Left hindlimb (tissue), 1 donor: ENCODE results near the gene EVA1C.
"Not testable (repeated sequence)": the region's sequence is repeated elsewhere in the genome, so short reads cannot be mapped to it uniquely, and the experiment has no call there.

Source experiments
- DNase-seq: peaks from one replicate; pipeline ENCODE4 v3.0.0-alpha.2; 2018

EVA1C gene

DNA sequence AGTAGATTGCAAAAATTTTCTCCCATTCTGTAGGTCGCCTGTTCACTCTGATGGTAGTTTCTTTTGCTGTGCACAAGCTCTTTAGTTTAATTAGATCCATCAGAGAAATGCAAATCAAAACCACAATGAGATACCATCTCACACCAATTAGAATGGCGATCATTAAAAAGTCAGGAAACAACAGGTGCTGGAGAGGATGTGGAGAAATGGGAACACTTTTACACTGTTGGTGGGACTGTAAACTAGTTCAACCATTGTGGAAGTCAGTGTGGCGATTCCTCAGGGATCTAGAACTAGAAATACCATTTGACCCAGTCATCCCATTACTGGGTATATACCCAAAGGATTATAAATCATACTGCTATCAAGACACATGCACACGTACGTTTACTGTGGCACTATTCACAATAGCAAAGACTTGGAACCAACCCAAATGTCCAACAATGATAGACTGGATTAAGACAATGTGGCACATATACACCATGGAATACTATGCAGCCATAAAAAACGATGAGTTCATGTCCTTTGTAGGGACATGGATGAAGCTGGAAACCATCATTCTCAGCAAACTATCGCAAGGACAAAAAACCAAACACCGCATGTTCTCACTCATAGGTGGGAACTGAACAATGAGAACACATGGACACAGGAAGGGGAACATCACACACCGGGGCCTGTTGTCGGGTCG is 21.8 kb upstream of the EVA1C start:
- DNase-seq: not testable (repeated sequence)

DNA sequence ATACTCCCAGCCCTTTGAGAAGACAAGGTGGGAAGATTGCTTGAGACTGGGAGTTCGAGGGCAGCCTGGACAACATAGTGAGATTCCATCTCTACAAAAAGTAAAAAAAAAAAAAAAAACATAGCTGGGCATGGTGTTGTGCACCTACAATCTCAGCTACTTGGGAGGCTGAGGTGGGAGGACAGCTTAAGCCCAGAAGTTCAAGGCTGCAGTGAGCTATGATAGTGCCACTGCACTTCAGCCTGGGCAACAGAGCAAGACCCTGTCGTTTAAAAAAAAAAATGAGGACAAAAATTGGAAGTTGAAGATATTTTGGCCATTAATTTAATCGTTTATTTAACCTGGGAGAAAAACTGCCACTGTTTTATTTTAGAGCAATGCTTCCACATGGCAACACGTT is 20.8 kb upstream of the EVA1C start:
- no peak for DNase-seq

GRCh38 chr21:32392299-32392879 is 20.1 kb upstream of the EVA1C start:
- DNase-seq: no peak

DNA sequence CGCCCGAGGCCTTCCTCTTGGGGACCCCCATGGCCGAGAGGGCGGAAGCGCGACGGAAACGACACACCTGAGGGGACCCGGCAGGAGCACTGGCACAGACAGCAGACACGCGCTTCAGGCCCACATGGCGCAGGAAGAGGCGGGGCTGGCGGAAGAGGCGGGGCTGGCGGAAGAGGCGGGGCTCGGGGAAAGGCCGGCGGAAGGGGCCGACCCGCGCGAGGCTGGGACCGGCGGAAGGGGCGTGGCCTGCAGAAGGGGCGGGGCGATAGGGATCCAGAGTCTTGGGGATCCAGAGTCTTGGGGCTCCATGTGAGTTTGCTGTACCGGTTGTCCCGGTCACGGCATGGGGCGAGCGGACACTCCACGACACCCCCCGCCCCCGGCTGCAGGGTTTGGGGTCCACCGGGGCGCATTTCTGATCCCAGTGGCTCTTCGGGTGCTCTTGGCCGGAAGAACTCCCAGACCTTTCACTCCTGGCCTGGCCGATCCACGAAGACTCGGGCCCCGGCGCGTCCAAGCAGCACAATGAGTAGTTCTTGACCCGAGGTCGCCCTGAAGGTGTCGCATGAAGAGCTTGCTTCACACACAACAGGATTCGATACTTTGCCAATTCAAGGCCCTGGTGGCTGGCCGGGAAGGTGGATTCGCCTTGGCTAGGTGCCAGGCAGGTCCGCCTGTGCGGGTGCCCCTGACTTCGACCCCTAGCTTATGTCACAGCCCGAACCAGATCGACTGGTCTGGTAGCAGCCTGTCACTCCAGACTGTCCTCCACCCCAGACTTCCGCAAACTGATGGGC is 19.4 kb upstream of the EVA1C start, which contains the start of gene URB1:
Gene URB1 (minus strand): TSS at position 133 of the 797 bp plus-strand sequence. CDS start 102 bp downstream, at position 31.
- peak; percentile 93 for DNase-seq

GRCh38 chr21:32393677-32394001 is 18.9 kb upstream of the EVA1C start:
- no peak for DNase-seq

GRCh38 chr21:32403201-32403777 is 9.2 kb upstream of the EVA1C start:
- DNase-seq: peak; percentile 61

GRCh38 chr21:32406405-32406804 is 6.1 kb upstream of the EVA1C start:
- no peak for DNase-seq

- no peak for DNase-seq
These were observed 2.2 kb upstream of the EVA1C start for GRCh38 chr21:32410291-32410690.

DNA sequence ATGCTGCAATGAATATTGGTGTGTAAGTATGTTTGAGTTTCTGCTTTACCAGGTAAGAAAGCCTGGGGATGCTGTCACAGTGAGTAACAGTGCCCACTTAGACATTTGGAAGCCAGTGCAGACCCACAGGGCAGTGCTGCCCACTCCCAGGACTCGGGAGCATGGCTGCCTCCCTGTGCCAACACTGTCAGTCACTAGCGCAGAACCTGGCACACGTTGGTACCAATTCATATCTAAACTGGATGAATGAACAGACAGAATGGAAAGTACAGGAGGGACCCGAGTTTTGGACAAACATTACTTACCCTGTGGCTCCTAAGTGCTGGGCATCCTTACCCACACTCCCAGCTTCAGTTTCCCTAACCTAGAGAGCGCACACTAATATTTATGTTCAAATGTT is 1.6 kb upstream of the EVA1C start:
- no peak for DNase-seq

DNA sequence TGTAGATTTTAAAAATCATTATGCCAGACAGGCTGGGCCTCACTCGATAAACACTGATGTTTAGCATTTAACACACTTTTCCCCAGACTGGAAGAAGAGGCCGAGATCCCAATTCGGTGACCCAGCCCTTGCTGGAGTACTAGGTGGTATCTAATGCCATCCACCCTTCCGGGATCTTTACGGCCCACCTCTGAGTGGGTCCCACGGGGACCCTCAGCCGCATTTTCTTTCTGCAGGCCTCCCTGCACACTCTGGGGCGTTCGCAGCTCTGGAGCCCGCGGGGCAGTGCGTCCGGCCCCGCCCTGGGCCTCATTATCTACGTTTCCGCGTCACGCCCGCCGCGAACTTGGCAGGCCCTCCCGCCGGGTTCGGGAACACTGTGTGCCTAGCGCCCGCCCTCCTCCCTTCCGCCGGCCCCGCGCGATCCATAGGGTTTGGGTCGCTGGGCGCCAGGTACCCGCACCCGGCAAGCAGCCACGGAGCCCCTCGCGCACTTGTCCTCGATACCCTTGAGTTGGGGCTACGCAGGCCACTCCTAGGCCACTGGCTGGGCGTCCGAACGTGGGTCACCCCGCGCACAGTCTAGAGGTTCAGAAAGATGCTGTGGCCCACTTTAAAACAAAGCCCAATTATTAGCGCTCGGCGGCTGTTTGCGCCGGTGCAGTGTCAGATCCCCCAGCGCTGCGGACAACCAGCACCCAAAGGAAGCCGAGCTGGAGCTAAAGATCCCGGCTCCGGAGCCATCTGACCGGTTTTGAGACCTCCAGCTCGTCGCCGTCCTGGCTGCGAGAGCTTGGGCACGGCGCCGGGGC is 950 bp upstream of the EVA1C start:
- DNase-seq: peak; percentile 66

DNA sequence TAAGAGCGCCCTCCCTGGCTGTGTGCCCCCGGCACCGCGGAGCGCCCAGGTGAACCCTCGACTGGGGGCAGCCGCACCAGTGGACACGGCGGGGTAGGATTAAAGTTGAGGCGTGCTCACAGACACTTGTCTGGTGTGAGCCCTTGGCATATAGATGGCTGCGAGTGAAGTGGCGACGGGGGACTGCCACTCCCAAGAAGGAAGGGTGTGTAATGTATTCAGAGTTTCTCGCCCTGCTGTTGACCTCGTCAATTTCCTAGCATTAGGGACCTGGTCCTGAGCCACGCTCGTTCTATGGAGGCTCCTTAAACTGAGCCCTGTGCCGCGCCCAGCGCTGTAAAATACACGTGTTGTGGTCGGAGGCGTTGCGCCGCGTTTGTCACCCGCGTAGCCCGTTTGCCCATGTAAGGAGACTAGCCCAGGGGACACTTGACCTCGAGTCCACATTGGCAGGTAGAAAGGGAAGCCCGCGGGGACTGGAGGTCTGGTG is 554 bp downstream of the EVA1C start:
- no peak for DNase-seq

DNA sequence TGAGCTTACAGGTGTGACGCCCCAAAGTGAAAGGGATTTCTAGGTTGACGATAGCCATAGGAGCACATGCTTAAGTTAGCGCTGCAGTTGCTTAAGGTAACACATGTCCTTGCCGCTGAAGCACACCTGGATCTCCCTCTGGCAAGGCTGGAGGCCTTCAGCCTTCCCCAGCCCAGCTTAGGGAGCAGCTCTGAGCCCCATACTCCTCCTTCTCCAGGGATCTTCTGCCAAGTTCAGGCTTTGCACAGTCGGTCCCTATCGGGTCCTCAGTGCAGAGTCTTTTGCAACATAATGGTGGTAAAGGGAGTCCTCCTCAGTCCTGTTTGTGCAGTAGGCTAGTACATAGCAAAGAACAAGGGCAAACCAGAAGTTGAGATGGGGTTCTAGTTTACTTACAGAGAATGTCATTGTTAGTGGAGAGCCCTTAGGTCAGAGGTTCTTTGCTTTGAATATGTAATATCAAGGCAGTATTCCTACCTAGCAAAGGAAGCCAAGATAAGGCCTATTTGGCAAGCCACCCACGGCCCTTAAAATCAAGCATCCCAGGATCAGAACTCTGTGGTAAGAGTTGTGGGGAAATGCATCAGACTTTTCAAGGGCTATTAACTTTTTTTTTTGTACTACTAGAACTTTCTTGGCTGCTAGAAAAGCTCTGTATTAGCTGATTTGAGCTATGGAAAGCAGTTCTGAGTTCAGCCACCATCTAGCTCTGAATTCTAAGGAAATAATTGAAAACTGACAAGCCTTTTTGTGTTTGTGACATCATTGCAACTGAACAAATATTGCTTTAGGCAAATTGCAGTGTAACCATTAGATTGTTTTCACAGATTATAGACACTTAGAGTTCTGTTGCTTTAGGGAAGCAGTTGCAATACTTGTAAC is 1.4 kb downstream of the EVA1C start:
- DNase-seq: no peak

DNA sequence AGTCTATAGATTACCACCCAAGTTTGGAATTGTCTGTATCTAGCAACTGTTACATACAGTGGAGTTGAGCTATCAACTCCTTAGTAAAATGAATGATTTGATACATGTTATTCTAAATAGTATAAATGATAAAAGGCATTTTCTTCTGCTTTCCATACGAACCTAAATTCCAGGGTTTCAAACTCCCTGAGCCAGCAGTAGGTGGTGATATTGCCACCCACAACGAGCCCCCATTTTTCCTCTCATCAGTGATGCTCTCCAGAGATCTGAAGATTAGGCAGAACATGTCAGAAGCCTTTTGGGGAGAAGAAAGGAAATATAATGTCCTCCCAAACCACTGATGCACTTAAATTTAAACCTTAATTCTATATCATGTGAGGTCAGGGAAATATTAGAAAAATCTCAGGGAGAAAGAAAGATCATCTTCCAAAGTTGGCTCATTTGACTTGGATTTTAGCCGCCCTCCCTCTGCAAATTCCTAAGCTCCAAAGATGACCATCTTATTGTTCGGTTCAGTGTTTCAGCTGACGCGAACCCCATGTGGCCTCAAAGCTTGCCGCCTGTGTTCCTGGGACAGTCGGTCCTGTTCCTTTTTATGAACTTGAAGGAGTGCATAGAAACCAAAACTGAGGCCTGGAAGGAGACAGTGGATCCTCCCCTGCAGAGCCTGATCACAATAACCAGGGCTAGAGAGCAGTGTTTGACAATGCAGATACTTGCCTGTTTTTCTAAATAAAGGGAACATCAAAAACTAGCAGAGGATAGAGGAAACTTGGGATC is 2.3 kb downstream of the EVA1C start:
- DNase-seq: no peak

- DNase-seq: no peak
These were observed 3.2 kb downstream of the EVA1C start for GRCh38 chr21:32415451-32416398.

GRCh38 chr21:32418146-32418545 is 5.6 kb downstream of the EVA1C start:
- no peak for DNase-seq

- DNase-seq: no peak
These were observed 9.6 kb downstream of the EVA1C start for GRCh38 chr21:32422064-32422463.

GRCh38 chr21:32423320-32424190 is 11.0 kb downstream of the EVA1C start:
- no peak for DNase-seq

GRCh38 chr21:32424191-32424535 is 11.7 kb downstream of the EVA1C start:
- no peak for DNase-seq

DNA sequence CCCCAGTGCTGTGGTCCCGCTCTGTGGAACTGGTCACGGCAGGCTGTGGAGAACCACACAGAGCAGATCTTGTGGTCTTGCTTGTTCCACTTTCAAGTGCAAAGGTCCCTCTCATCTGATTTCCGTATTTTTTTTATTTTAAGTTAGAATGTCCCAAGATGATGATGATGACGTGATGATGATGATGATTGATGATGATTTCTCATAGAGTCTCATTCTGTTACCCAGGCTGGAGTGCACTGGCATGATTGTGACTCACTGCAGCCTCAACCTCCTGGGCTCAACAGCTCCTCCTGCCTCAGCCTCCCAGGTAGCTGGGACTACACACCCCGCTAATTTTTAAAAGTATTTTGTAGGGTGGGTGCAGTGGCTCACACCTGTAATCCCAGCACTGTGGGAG is 12.2 kb downstream of the EVA1C start:
- no peak for DNase-seq
